Measurements from ENCODE around the gene HAUS3.

- TF ChIP-seq CTCF (CRISPR knock-in tag; IDR thresholded peaks at IDR 0.05) (no peak), ZFP37 (CRISPR knock-in tag; IDR thresholded peaks at IDR 0.05; ENCODE audit: borderline replicate concordance) (no peak), ZNF24 (IDR thresholded peaks at IDR 0.05) (no peak), POLR2A (IDR thresholded peaks at IDR 0.05; ENCODE audit: insufficient read depth in 1 of 2, low read depth in 2 of 2, low read length in 2 of 2) (no peak), KDM1A (CRISPR knock-in tag; IDR thresholded peaks at IDR 0.05) (no peak), POLR2G (IDR thresholded peaks at IDR 0.05; ENCODE audit: low read depth, low read length) (no peak), ZSCAN30 (CRISPR knock-in tag; IDR thresholded peaks at IDR 0.05) (no peak), PREB (CRISPR knock-in tag; IDR thresholded peaks at IDR 0.05) (no peak), NCOA2 (CRISPR knock-in tag; IDR thresholded peaks at IDR 0.05) (no peak), SUZ12 (IDR thresholded peaks at IDR 0.05; ENCODE audit: low read depth, low read length) (no peak), TBL1XR1 (IDR thresholded peaks at IDR 0.05; ENCODE audit: borderline replicate concordance, low read length, partially characterized antibody) (no peak)
Measured at GRCh38 chr4:2194496-2194895, 47.4 kb downstream of the HAUS3 start.

Measured in HepG2 (cell line).